Neural cell (in vitro differentiated cells): ENCODE data around the gene AK5. TPM values are rescaled to one million over a fixed set of nuclear protein-coding genes. Genes with fewer than 3 reads are reported as not detected.

ENCODE experiments used
- H2AFZ ChIP-seq: fragments of 200-600, 300-800 bp; sonication (generic), shearing (Covaris generic); 2 replicates; pipeline ENCODE4 v1.6.0; 2014; ENCODE audit warnings: low read depth, mild to moderate bottlenecking, antibody characterized with exemption, low read length, moderate library complexity
- H3F3A ChIP-seq: fragments of 200-600 bp; shearing (Covaris generic); 2 replicates; pipeline ENCODE4 v1.6.1; 2016; ENCODE audit warnings: mild to moderate bottlenecking, moderate library complexity, mixed read lengths, antibody characterized with exemption, low read length; ENCODE audit not compliant: insufficient read depth, poor library complexity, severe bottlenecking
- H3K27ac ChIP-seq: fragments of 200-600, 300-800 bp; sonication (generic), shearing (Covaris generic); 2 replicates; pipeline ENCODE4 v1.5.1; 2014; ENCODE audit warnings: mild to moderate bottlenecking, low read length, moderate library complexity
- H3K27me3 ChIP-seq: fragments of 300-800, 200-600 bp; sonication (generic), shearing (Covaris generic); 2 replicates; pipeline ENCODE4 v1.6.0; 2014; ENCODE audit warnings: mild to moderate bottlenecking, low read depth, low read length, moderate library complexity; ENCODE audit not compliant: insufficient read depth
- H3K36me3 ChIP-seq: fragments of 300-800, 200-600 bp; sonication (generic), shearing (Covaris generic); 2 replicates; pipeline ENCODE4 v1.5.1; 2014; ENCODE audit warnings: mild to moderate bottlenecking, antibody characterized with exemption, low read length, moderate library complexity; ENCODE audit not compliant: insufficient read depth
- H3K4me2 ChIP-seq: fragments of 300-800, 200-600 bp; sonication (generic), shearing (Covaris generic); 2 replicates; pipeline ENCODE4 v1.6.0; 2014; ENCODE audit warnings: mild to moderate bottlenecking, low read length
- H3K4me3 ChIP-seq: fragments of 300-800, 200-600 bp; sonication (generic), shearing (Covaris generic); 2 replicates; pipeline ENCODE4 v1.5.1; 2014; ENCODE audit warnings: mild to moderate bottlenecking, low read length, moderate library complexity
- H3K79me2 ChIP-seq: fragments of 200-600 bp; shearing (Covaris generic); replicated peaks from 2 replicates; pipeline ENCODE4 v1.6.0; 2014; ENCODE audit warnings: mild to moderate bottlenecking, low read length, moderate library complexity; ENCODE audit not compliant: insufficient read depth
- H3K9ac ChIP-seq: fragments of 300-800, 200-600 bp; sonication (generic), shearing (Covaris generic); 2 replicates; pipeline ENCODE4 v1.6.1; 2016; ENCODE audit warnings: mild to moderate bottlenecking, low read length, mixed read lengths
- H3K9me2 ChIP-seq: fragments of 200-600 bp; shearing (Covaris generic); 2 replicates; pipeline ENCODE4 v1.6.1; 2016; ENCODE audit warnings: mild to moderate bottlenecking, low read length, mixed read lengths; ENCODE audit not compliant: insufficient read depth
- H3K9me3 ChIP-seq: fragments of 200-600, 300-800 bp; sonication (generic), shearing (Covaris generic); 2 replicates; pipeline ENCODE4 v1.6.1; 2016; ENCODE audit warnings: mild to moderate bottlenecking, mixed run types, low read length, moderate library complexity, mixed read lengths
- H4K20me1 ChIP-seq: fragments of 200-600 bp; shearing (Covaris generic); 2 replicates; pipeline ENCODE4 v1.6.1; 2016; ENCODE audit warnings: mild to moderate bottlenecking, mixed run types; ENCODE audit not compliant: insufficient read depth
- CTCF ChIP-seq: fragments of 450-650 bp; IDR thresholded peaks from 2 replicates; pipeline ENCODE4 v1.5.1; 2014; ENCODE audit warnings: antibody characterized with exemption, mild to moderate bottlenecking, moderate library complexity; ENCODE audit not compliant: poor library complexity, severe bottlenecking
- EP300 ChIP-seq: fragments of 450-650 bp; conservative IDR thresholded peaks from 2 replicates; pipeline ENCODE4 v1.6.1; 2014; ENCODE audit warnings: antibody characterized with exemption, mild to moderate bottlenecking, moderate library complexity; ENCODE audit not compliant: poor library complexity, severe bottlenecking
- EZH2 ChIP-seq: fragments of 200-600, 300-800 bp; shearing (Covaris generic), sonication (generic); IDR thresholded peaks from 2 replicates; pipeline ENCODE4 v1.6.1; 2014; ENCODE audit warnings: antibody characterized with exemption, low read length, borderline replicate concordance, mild to moderate bottlenecking; ENCODE audit not compliant: insufficient read depth, poor library complexity, severe bottlenecking
- MXI1 ChIP-seq: fragments of 450-650 bp; conservative IDR thresholded peaks from 2 replicates; pipeline ENCODE4 v1.6.1; 2014; ENCODE audit warnings: antibody characterized with exemption, mild to moderate bottlenecking; ENCODE audit not compliant: poor library complexity, severe bottlenecking
- POLR2AphosphoS5 ChIP-seq: IDR thresholded peaks from 2 replicates; pipeline ENCODE4 v1.6.1; 2012
- RAD21 ChIP-seq: fragments of 450-650 bp; conservative IDR thresholded peaks from 2 replicates; pipeline ENCODE4 v1.6.1; 2014; ENCODE audit warnings: antibody characterized with exemption, mild to moderate bottlenecking, moderate library complexity
- REST ChIP-seq: IDR thresholded peaks from 2 replicates; pipeline ENCODE4 v1.6.1; 2012; ENCODE audit warnings: borderline replicate concordance
- SMC3 ChIP-seq: fragments of 450-650 bp; conservative IDR thresholded peaks from 2 replicates; pipeline ENCODE4 v1.6.1; 2014; ENCODE audit warnings: antibody characterized with exemption, mild to moderate bottlenecking, moderate library complexity; ENCODE audit not compliant: poor library complexity
- TAF1 ChIP-seq: IDR thresholded peaks from 2 replicates; pipeline ENCODE4 v1.6.1; 2012; ENCODE audit warnings: low read depth
- polyA plus RNA-seq: library from polyadenylated mRNA; depleted of rRNA; stranded (reverse); fragments of >200 nt; gene quantifications from 2 replicates; pipeline ENCODE4 v1.2.3, GENCODE V29; 2014

The AK5 gene
- polyA plus RNA-seq, 1 donor from 2014 or later, result 7.1 TPM

- TF ChIP-seq SMC3 (no peak), REST (no peak), POLR2AphosphoS5 (no peak), RAD21 (no peak), EP300 (no peak), CTCF (no peak), EZH2 (no peak), TAF1 (no peak), MXI1 (no peak)
- H4K20me1 ChIP-seq, result no peaks in the 10 kb centered on the region
- H3K79me2 ChIP-seq, result no peaks in the 10 kb centered on the region
- H3K27me3 ChIP-seq, result no peaks in the 10 kb centered on the region
- no peak overlapping the region for H3K9ac ChIP-seq
- H3K9me2 ChIP-seq, result no peaks in the 10 kb centered on the region
- H3F3A ChIP-seq, result no peaks in the 10 kb centered on the region
- H3K36me3 ChIP-seq, result no peaks in the 10 kb centered on the region
- H3K27ac ChIP-seq, result no peak overlapping the region
- no peak overlapping the region for H3K4me3 ChIP-seq
- H3K4me2 ChIP-seq, result no peak overlapping the region
- no peak overlapping the region for H2AFZ ChIP-seq
- H3K9me3 ChIP-seq, result no peaks in the 10 kb centered on the region
These were observed 181.4 kb downstream of the AK5 start for GRCh38 chr1:77463216-77463615.

- H3K9ac ChIP-seq, result no peak overlapping the region
- H3K27me3 ChIP-seq, result no peaks in the 10 kb centered on the region
- no peak for TF ChIP-seq TAF1
- no peak for TF ChIP-seq CTCF
- TF ChIP-seq POLR2AphosphoS5, result no peak
- TF ChIP-seq MXI1, result no peak
- no peak for TF ChIP-seq REST
- no peak for TF ChIP-seq SMC3
- TF ChIP-seq EP300, result no peak
- H3K9me3 ChIP-seq, result no peaks in the 10 kb centered on the region
- H3K4me2 ChIP-seq, result no peak overlapping the region
- no peaks in the 10 kb centered on the region for H3K36me3 ChIP-seq
- H3F3A ChIP-seq, result no peaks in the 10 kb centered on the region
- H3K79me2 ChIP-seq, result no peaks in the 10 kb centered on the region
- H2AFZ ChIP-seq, result no peak overlapping the region
- H4K20me1 ChIP-seq, result no peaks in the 10 kb centered on the region
- no peaks in the 10 kb centered on the region for H3K9me2 ChIP-seq
- no peak overlapping the region for H3K4me3 ChIP-seq
- H3K27ac ChIP-seq, result no peak overlapping the region
These were observed 183.3 kb downstream of the AK5 start for GRCh38 chr1:77465139-77465538.
